Stimulated activated CD4-positive, alpha-beta T cell treated with anti-CD3 and anti-CD28 coated beads, Interleukin-1b, Interleukin-23, amount 100 ng/mL, for 1 hour (primary cell): ENCODE data around the gene FMR1.
A peak's percentile ranks its signal among the peaks of the same experiment; 100 is the strongest.

Experiments
- DNase-seq, 2 donors: peaks; one replicate each; pipeline ENCODE4 v3.0.0-alpha.2; 2020; ENCODE audit warnings: low read depth in 2 of 2

Gene FMR1

GRCh38 chrX:147911192-147912022, at the start of gene FMR1:
FMR1 (plus strand) TSS chrX:147911919; CDS start chrX:147912180, 261 bp downstream.
- peak; percentile 80 to 85 for DNase-seq

DNA sequence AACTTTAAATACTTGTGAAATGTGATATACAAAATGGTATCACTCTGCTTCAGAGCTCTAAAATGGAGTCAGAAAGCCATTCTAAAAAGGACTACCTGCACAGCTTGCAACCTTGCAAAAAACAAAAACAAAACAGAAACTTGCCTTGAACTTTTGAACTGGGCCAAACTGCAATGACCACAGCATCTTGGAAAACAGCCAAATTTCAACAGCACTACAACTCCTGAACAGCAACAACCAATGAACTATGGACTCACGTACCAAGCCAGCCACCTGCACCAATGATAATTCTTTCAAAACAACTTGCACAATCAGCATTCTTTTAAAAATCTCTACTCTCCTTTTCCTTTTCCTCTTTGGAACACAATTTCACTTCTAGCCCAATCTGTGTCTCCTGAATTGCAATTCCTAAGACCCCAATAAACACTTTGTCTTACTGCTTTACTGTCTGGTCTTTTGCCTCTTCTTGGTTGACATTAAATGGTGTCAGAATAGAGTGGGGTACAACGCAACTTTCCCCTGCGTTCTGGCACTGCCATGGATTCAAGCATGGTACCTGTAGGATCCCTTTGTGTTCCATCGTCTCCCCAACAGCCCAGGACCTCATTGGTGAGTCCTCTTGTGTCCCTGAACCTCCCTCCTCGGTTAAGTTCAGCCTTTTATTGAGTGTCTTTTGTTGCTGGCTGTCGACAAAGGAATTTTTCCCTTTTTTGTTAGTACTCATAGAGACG, 35.7 kb upstream of the FMR1 start:
- no peak for DNase-seq

GRCh38 chrX:147876849-147877646, 34.7 kb upstream of the FMR1 start:
- DNase-seq = no peak

- DNase-seq = no peak
These were observed 34.0 kb upstream of the FMR1 start for GRCh38 chrX:147877726-147878125.

GRCh38 chrX:147884958-147885357, 26.8 kb upstream of the FMR1 start:
- no peak for DNase-seq

DNA sequence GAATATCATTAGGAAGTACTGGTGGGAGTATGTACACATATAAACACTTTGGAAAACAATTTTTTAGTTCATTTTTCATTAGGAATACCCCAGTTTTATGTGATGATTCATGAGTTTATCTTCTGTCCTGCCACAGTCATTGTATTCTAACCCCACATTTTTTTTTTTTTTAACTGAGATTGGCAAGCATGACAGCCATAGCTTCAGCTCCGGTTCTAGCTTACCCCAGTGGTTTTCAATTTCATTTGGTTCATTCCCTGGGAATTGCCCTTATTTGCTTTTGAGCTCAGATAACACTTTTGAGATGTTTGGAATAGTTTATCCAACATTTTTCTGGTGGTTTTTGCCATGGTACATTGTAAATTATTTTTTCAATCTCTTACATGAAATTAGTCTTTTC, 21.0 kb upstream of the FMR1 start:
- no peak for DNase-seq

- no peak for DNase-seq
These were observed 19.8 kb upstream of the FMR1 start for GRCh38 chrX:147891896-147892295.

DNA sequence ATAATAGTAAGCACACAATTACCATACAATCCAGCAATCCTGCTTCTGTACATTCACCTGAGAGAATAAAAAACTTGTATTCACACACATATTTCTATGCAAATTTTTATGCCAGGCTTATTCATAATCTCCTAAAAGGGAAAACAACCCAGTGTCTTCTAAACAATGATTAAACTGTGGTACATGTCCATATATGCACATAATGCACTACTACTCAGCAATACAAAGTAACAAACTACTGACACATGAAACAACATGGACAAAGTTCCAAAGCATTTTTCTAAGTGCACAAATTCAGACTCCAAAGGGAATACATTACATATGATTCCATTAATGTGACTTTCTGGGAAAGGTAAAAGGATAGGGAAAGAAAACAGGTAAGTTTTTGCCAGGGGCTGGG, 18.0 kb upstream of the FMR1 start:
- no peak for DNase-seq

DNA sequence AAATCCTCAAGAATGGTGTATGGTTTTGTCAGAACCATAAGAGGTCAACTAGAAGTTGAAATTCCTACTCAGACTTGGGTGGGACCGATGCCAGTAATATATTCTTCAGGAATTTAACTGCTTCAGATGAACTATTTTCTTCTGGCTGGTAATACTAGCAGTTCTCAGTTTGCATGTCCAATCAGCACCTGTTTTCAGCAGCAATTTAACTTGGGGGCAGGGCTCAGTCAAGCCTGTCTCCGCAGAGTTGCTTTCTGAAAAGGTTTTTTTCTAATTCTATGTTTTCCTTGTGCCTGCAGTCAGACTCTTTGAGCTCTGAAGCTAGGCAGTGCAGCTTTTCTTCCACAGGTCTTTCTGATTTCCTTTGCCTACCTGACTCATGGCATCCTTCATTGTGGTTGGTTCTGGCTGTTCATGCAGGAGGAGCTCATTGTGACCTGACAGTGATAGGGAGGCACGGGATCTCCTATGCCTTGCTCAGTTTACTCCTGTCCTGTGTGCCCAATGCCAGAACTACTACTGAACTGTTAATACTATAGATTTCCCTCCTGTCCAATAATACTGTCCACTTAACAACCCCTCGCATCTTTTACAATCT, 17.3 kb upstream of the FMR1 start:
- no peak for DNase-seq

- no peak for DNase-seq
These were observed 14.6 kb upstream of the FMR1 start for GRCh38 chrX:147897117-147897516.

DNA sequence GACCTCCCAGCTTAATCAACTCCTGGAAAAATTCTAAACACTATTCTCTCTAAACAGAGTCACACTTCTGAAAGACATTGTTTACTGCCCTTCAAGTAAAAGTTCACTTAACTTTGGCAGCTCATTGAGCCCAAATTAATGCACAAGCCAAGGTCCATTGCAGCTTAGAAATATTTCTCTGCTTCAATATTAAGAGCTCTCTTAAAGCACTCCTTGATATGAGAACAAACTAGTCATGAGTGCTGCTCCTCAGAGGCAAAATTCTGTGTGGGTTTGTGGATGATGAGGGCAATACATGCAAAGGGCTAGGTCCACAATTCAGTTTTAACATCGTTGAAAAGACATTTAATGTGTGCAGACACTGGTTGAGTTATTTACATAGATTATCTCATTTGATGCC, 12.8 kb upstream of the FMR1 start:
- no peak for DNase-seq

DNA sequence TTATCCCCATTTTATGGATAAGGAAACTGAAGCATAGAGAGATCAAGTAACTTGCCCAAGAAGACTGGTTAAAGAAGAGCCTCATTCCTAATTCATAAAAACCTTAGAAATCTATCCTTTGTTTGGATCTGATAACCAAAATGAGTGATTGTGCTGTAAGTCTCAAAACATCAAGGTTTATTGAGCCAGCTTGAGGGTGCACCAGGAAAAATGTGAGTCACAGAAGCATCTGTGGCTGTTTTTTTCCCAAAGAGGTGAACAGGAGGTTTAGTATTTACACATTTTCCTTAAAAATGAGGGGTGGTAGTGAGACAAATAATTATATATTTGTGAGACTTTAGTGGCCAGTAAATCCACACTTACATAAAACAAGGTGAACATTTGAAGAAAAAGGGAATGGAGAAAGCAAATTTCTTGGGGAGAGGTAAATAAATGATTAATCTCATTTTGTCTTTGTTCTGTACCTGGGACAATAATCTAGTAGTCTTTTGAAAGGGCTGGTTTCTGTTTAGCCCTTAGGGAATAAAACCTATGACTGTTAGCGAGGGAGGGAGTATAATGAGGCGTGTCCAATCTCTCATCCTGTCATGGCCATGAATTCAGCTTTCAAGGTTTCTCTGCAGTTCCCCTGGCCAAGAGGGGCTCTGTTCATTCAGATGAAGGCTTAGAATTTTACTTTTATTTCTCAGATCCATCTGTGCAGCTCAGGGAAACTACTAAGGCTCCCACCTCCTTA, 12.2 kb upstream of the FMR1 start:
- DNase-seq = no peak

- no peak for DNase-seq
These were observed 11.4 kb upstream of the FMR1 start for GRCh38 chrX:147900349-147900748.

DNA sequence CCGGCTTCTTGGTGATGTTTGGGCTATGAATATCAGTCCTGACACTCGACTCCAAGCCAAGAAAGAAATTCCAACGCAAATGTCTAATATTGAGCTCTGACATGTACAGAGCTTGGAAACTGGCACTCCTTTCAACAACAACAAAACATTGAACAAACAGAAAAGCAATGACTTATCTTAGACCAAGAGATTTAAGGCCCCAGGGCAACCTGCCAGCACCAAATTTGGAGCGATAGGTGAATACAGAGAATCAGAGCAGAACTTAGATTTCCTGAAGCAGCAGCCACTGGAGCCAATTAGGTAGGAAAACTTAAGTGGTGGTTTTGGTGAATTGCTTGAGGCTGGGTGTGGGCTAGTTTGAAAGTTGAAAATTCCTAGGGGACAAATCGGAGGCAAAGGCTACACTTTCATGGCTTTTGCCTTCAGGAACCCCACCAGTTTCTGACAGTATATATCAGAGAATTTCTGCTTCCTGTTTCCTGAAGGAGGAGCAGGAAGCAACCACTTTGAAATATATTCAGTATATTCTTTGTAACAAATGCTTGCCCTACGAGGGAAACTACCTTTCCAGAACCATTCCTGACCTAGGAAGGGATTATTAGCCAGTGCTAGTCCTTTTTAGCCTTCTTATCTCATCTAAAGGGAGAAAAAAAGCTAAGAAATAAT, 10.1 kb upstream of the FMR1 start:
- DNase-seq = no peak

DNA sequence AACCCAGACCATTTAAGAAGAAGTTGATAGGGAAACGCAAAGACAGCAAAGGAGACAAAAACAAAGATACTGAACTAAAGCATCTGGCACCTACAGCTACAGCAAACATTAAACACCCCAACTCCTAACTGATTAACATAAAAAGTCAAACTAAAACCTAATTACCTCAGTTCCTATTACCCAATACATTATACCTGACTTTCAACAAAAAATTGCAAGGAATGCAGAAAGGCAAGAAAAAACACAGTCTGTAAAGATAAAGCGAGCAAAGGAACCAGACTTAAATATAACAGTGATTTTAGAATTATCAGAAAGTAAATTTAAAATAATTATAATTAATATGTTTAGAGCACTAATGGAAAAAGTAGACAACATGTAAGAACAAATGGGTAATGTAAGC, 9.4 kb upstream of the FMR1 start:
- no peak for DNase-seq

DNA sequence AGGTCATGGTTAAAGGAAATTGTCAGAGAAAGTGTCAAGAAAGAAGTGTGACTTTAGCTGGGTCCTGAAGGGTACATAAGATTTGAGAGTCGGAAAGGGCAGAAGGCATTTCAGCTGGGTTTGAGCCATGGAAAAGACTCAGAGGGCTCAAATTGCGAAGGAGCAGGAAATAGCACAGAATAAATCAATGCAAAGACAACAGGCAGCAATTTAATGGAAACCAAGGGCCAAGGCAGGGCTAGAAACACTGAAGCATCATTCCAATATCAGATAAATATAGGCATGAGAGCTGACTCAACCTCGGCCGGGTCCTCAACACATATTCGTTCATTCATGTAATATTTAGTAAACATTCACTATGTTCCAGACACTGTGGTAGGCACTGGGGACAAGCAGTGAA, 3.6 kb upstream of the FMR1 start:
- DNase-seq = no peak

- no peak for DNase-seq
These were observed 1.1 kb upstream of the FMR1 start for GRCh38 chrX:147910607-147911006.

DNA sequence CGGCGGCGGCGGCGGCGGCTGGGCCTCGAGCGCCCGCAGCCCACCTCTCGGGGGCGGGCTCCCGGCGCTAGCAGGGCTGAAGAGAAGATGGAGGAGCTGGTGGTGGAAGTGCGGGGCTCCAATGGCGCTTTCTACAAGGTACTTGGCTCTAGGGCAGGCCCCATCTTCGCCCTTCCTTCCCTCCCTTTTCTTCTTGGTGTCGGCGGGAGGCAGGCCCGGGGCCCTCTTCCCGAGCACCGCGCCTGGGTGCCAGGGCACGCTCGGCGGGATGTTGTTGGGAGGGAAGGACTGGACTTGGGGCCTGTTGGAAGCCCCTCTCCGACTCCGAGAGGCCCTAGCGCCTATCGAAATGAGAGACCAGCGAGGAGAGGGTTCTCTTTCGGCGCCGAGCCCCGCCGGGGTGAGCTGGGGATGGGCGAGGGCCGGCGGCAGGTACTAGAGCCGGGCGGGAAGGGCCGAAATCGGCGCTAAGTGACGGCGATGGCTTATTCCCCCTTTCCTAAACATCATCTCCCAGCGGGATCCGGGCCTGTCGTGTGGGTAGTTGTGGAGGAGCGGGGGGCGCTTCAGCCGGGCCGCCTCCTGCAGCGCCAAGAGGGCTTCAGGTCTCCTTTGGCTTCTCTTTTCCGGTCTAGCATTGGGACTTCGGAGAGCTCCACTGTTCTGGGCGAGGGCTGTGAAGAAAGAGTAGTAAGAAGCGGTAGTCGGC, 528 bp downstream of the FMR1 start:
- DNase-seq = no peak

- no peak for DNase-seq
These were observed 1.9 kb downstream of the FMR1 start for GRCh38 chrX:147913570-147913969.

- DNase-seq = no peak
These were observed 2.9 kb downstream of the FMR1 start for GRCh38 chrX:147914591-147914990.
